ENCODE measurements around the gene SPTBN1.

GRCh38 chr2:54609241-54609640 is 153.1 kb downstream of the SPTBN1 start:
- TF ChIP-seq CTCF (conservative IDR thresholded peaks at IDR 0.05) (no peak), ZFX (IDR thresholded peaks at IDR 0.05) (no peak)

Measured in C4-2B (cell line).